H1 (cell line): ENCODE measurements around the gene SPATA22. TPM values are rescaled to one million over a fixed set of nuclear protein-coding genes. Genes with fewer than 3 reads are reported as not detected.

ENCODE experiments used
- CTCF ChIA-PET: fragments of 300-600 bp; sonication (Branson Sonifier 250); formaldehyde crosslinking; loops from one replicate; lab custom pipeline; 2021; ENCODE audit not compliant: partially characterized antibody; lab: Charles Lee
- POLR2A ChIA-PET: fragments of 300-600 bp; sonication (Branson Sonifier 250); formaldehyde crosslinking; loops from one replicate; lab custom pipeline; 2021; ENCODE audit warnings: inconsistent platforms; ENCODE audit not compliant: partially characterized antibody; lab: Charles Lee
- DNase-seq, 2 experiments: peaks; one replicate each; pipeline versions ENCODE4 v3.0.0 to v3.0.0-alpha.2; 2010 to 2022; ENCODE audit warnings: low spot score in 2 of 2, low read depth in 1 of 2, mixed read lengths in 1 of 2
- FAIRE-seq: peaks from 2 replicates; lab custom pipeline; 2011; peaks lifted over from hg19 to GRCh38; lab: Jason Lieb, UNC
- H2AFZ ChIP-seq: 2 replicates; pipeline ENCODE4 v1.8.1; 2012; ENCODE audit warnings: low read length, inconsistent platforms
- H2AK5ac ChIP-seq: 2 replicates; pipeline ENCODE4 v1.6.1; 2013; ENCODE audit warnings: low read depth, low read length
- H2BK120ac ChIP-seq: replicated peaks from 2 replicates; pipeline ENCODE3; 2013; ENCODE audit warnings: low read depth, low read length, inconsistent platforms
- H2BK12ac ChIP-seq: 2 replicates; pipeline ENCODE4 v1.6.1; 2013; ENCODE audit warnings: low read depth, low read length
- H2BK15ac ChIP-seq: 2 replicates; pipeline ENCODE4 v1.6.1; 2013; ENCODE audit warnings: low read length
- H2BK20ac ChIP-seq: 2 replicates; pipeline ENCODE4 v1.6.1; 2013; ENCODE audit warnings: low read length
- H2BK5ac ChIP-seq: 2 replicates; pipeline ENCODE4 v1.6.1; 2013; ENCODE audit warnings: low read depth, low read length
- H3K14ac ChIP-seq: 2 replicates; pipeline ENCODE4 v1.6.1; 2013; ENCODE audit warnings: inconsistent platforms; ENCODE audit not compliant: insufficient read length
- H3K18ac ChIP-seq: 2 replicates; pipeline ENCODE4 v1.6.1; 2013; ENCODE audit warnings: low read length; ENCODE audit errors: extremely low read depth
- H3K23ac ChIP-seq: 2 replicates; pipeline ENCODE4 v1.6.1; 2013; ENCODE audit warnings: inconsistent platforms; ENCODE audit not compliant: insufficient read length
- H3K23me2 ChIP-seq: 2 replicates; pipeline ENCODE4 v1.6.1; 2013; ENCODE audit warnings: low read depth, low read length
- H3K27ac ChIP-seq: 2 replicates; pipeline ENCODE4 v1.6.1; 2011; ENCODE audit warnings: low read depth, low read length, inconsistent platforms
- H3K27me3 ChIP-seq, 4 experiments: replicated peaks in 1 of 4; 1 replicate in 1 of 4; 2 replicates in 3 of 4; pipeline versions ENCODE4 v1.6.1 to v1.8.1; 2011 to 2013; ENCODE audit warnings: low read length in 3 of 4, mild to moderate bottlenecking in 3 of 4, inconsistent platforms in 2 of 4, mixed read lengths in 2 of 4, moderate library complexity in 1 of 4; ENCODE audit not compliant: control insufficient read depth in 3 of 4, insufficient read depth in 3 of 4; ENCODE audit errors: extremely low read depth in 1 of 4
- H3K36me3 ChIP-seq, 4 experiments: 2 replicates each; pipeline versions ENCODE4 v1.6.1 to v1.8.1; 2011 to 2013; ENCODE audit warnings: mild to moderate bottlenecking in 4 of 4, low read length in 3 of 4, moderate library complexity in 2 of 4, control low read depth in 1 of 4, inconsistent platforms in 1 of 4; ENCODE audit not compliant: insufficient read depth in 4 of 4, control insufficient read depth in 2 of 4
- H3K4ac ChIP-seq: replicated peaks from 2 replicates; pipeline ENCODE3; 2013; ENCODE audit warnings: low read length, low read depth, mixed read lengths, inconsistent platforms; ENCODE audit not compliant: insufficient read length
- H3K4me1 ChIP-seq, 4 experiments: replicated peaks in 1 of 4; 1 replicate in 1 of 4; 2 replicates in 3 of 4; pipeline versions ENCODE4 v1.6.1 to v1.8.1; 2011 to 2013; ENCODE audit warnings: low read length in 3 of 4, inconsistent platforms in 2 of 4, mixed read lengths in 1 of 4; ENCODE audit not compliant: insufficient read depth in 4 of 4, control insufficient read depth in 3 of 4
- H3K4me2 ChIP-seq, 2 experiments: 2 replicates each; pipeline versions ENCODE4 v1.6.1 to v1.8.1; 2011 to 2013; ENCODE audit warnings: low read depth in 2 of 2, low read length in 2 of 2, control low read depth in 1 of 2, inconsistent platforms in 1 of 2, mild to moderate bottlenecking in 1 of 2; ENCODE audit not compliant: insufficient read depth in 1 of 2
- H3K4me3 ChIP-seq, 4 experiments: fragments of 200-600, 300-600 bp in 1 of 4; sonication (generic), shearing (Covaris generic), sonication (Bioruptor Twin) in 1 of 4; 2 replicates each; pipeline versions ENCODE4 v1.5.1 to v1.8.1; 2011 to 2016; ENCODE audit warnings: low read length in 4 of 4, low read depth in 3 of 4, control low read depth in 2 of 4, inconsistent platforms in 2 of 4, mild to moderate bottlenecking in 2 of 4, mixed read lengths in 1 of 4, moderate library complexity in 1 of 4; ENCODE audit not compliant: insufficient read depth in 2 of 4; ENCODE audit errors: extremely low read depth in 1 of 4
- H3K56ac ChIP-seq: replicated peaks from 2 replicates; pipeline ENCODE3; 2013; ENCODE audit warnings: low read depth, mild to moderate bottlenecking, mixed read lengths, low read length, inconsistent platforms; ENCODE audit not compliant: insufficient read length
- H3K79me1 ChIP-seq: 2 replicates; pipeline ENCODE4 v1.6.1; 2013; ENCODE audit warnings: low read depth, low read length, control low read depth
- H3K79me2 ChIP-seq, 2 experiments: 2 replicates each; pipeline versions ENCODE4 v1.6.1 to v1.8.1; 2012 to 2013; ENCODE audit warnings: low read length in 2 of 2, mild to moderate bottlenecking in 2 of 2, inconsistent platforms in 1 of 2; ENCODE audit not compliant: insufficient read depth in 2 of 2, control insufficient read depth in 1 of 2
- H3K9ac ChIP-seq, 4 experiments: replicated peaks in 1 of 4; 1 replicate in 1 of 4; 2 replicates in 3 of 4; pipeline versions ENCODE4 v1.6.1 to v1.8.1; 2011 to 2013; ENCODE audit warnings: low read depth in 3 of 4, low read length in 3 of 4, control low read depth in 2 of 4, mild to moderate bottlenecking in 2 of 4, moderate library complexity in 2 of 4, inconsistent platforms in 1 of 4; ENCODE audit errors: extremely low read depth in 1 of 4
- H3K9me3 ChIP-seq, 2 experiments: 2 replicates each; pipeline versions ENCODE4 v1.6.1 to v1.8.1; 2012 to 2013; ENCODE audit warnings: mild to moderate bottlenecking in 2 of 2, moderate library complexity in 2 of 2, control low read depth in 1 of 2, inconsistent platforms in 1 of 2, low read depth in 1 of 2, low read length in 1 of 2, mixed read lengths in 1 of 2; ENCODE audit not compliant: insufficient read depth in 2 of 2
- H4K20me1 ChIP-seq, 2 experiments: replicated peaks in 1 of 2; 2 replicates each; pipeline versions ENCODE3 to v1.8.1; 2011 to 2013; ENCODE audit warnings: inconsistent platforms in 2 of 2, low read length in 2 of 2, mild to moderate bottlenecking in 1 of 2; ENCODE audit not compliant: insufficient read depth in 2 of 2, control insufficient read depth in 1 of 2
- H4K5ac ChIP-seq: 2 replicates; pipeline ENCODE4 v1.6.1; 2013; ENCODE audit warnings: low read length, low read depth, mixed read lengths, inconsistent platforms; ENCODE audit not compliant: insufficient read length
- H4K8ac ChIP-seq: 2 replicates; pipeline ENCODE4 v1.8.0; 2013; ENCODE audit warnings: mild to moderate bottlenecking, moderate library complexity, low read length, inconsistent platforms; ENCODE audit not compliant: insufficient read depth; ENCODE audit errors: extremely low read depth
- H4K91ac ChIP-seq: replicated peaks from 2 replicates; pipeline ENCODE3; 2013; ENCODE audit warnings: low read length, mixed read lengths, inconsistent platforms; ENCODE audit not compliant: insufficient read length
- CBX5 ChIP-seq: fragments of 300-800, 300-1000 bp; sonication (generic); IDR thresholded peaks from 2 replicates; pipeline ENCODE4 v1.7.1; 2016; ENCODE audit warnings: antibody characterized with exemption, low read length, low read depth
- CHD2 ChIP-seq: IDR thresholded peaks from 2 replicates; pipeline ENCODE4 v1.6.1; 2012; ENCODE audit warnings: low read length, improper control_type of control experiment
- EGR1 ChIP-seq: IDR thresholded peaks from 2 replicates; pipeline ENCODE4 v1.6.1; 2011; ENCODE audit warnings: low read depth, low read length, borderline replicate concordance
- POLR2A ChIP-seq, 2 experiments: IDR thresholded peaks; 1 replicate in 1 of 2; 2 replicates in 1 of 2; pipeline ENCODE4 v1.6.1; 2011; ENCODE audit warnings: low read depth in 2 of 2, low read length in 2 of 2, mild to moderate bottlenecking in 2 of 2; ENCODE audit errors: control extremely low read depth in 1 of 2
- POLR2AphosphoS5 ChIP-seq: IDR thresholded peaks from 2 replicates; pipeline ENCODE4 v1.6.1; 2011; ENCODE audit warnings: low read depth, low read length
- TAF7 ChIP-seq: optimal IDR thresholded peaks from 2 replicates; pipeline ENCODE3; 2011; ENCODE audit warnings: low read depth, mild to moderate bottlenecking, inconsistent platforms, low read length, moderate library complexity, borderline replicate concordance
- ZNF274 ChIP-seq: IDR thresholded peaks from 2 replicates; pipeline ENCODE4 v1.7.0; 2012; ENCODE audit warnings: low read length, borderline replicate concordance; ENCODE audit errors: extremely low read depth
- WGBS, 2 experiments: shearing (Covaris generic) in 1 of 2; methylation state at CpG; one replicate each; pipeline versions ENCODE4 v1.1.6 to v1.1.7; 2013 to 2015; ENCODE audit warnings: low lambda C conversion rate in 2 of 2, mixed read lengths in 2 of 2, inconsistent platforms in 1 of 2, low coverage in 1 of 2, missing lambda C conversion rate in 1 of 2; ENCODE audit not compliant: insufficient replicate concordance in 2 of 2, insufficient coverage in 1 of 2, insufficient read length in 1 of 2; ENCODE audit errors: extremely low coverage in 1 of 2, missing lambda C conversion rate in 1 of 2; 5-methylcytosine and 5-hydroxymethylcytosine counted together
- polyA plus RNA-seq, 7 experiments: library from polyadenylated mRNA; depleted of rRNA in 3 of 7; stranded (reverse) in 5 of 7; unstranded in 2 of 7; fragments of >200 nt in 5 of 7; fragments of 200-250 nt in 2 of 7; gene quantifications; 1 replicate in 5 of 7; 2 replicates in 1 of 7; 4 replicates in 1 of 7; pipeline versions ENCODE4 v1.2.1 to v1.2.3, GENCODE V29; 2011 to 2013; ENCODE audit warnings: missing spikeins in 2 of 7, mixed read lengths in 2 of 7
- total RNA-seq: library from RNA; stranded (reverse); fragmentation: NEBNext Ultra II Directional; extraction: Animal tissue kit (Norgen Biotek cat#: 25700); gene quantifications from 2 replicates; pipeline ENCODE4 v1.2.1, GENCODE V29; 2021
- TF ChIP-seq, protein P1 (sequence below): IDR thresholded peaks from 2 replicates; pipeline ENCODE4 v1.6.1; 2012; ENCODE audit warnings: inconsistent platforms

Gene SPATA22
- total and polyA plus RNA-seq, 2 of the 8 experiments (the other 6 are each of a cell fraction or from before 2014, with no cell fraction given), result 0.06 TPM; not detected in 1

DNA sequence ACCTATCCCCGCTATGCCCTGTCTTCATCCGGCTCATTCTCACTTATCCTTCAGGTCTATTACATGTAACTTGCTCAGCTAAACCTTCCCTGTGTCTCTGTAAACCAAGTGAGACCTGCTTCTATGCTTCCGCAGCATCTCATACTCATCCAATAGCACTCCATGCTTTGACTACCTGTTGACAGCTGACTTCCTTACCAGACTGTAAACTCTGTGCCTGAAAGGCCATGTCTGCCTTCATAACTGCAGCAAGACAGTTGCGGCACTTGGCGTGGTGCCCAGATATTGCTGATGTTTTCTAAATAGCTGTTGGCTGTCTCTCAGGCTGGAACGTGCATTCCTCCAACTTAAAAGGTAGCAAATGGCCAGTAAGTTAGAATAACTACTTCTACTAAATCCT, 71.6 kb downstream of the SPATA22 start:
- H3K4me2 ChIP-seq, result no peak overlapping the region
- no peak overlapping the region for H3K4me3 ChIP-seq
- H2BK15ac ChIP-seq, result no peak overlapping the region
- no peak overlapping the region for H2BK20ac ChIP-seq
- H2AK5ac ChIP-seq, result no peak overlapping the region
- no peak overlapping the region for H3K27ac ChIP-seq
- H4K8ac ChIP-seq, result no peak overlapping the region
- H2BK5ac ChIP-seq, result no peak overlapping the region
- 82% methylated on average over 6 of the region's 6 CpGs; no CpG with 5 or more reads in 1 of the 2 experiments for WGBS, 2 experiments
- no peak overlapping the region for H4K5ac ChIP-seq
- no peaks in the 10 kb centered on the region for H3K79me1 ChIP-seq
- H3K9ac ChIP-seq, result no peak overlapping the region
- H3K23ac ChIP-seq, result no peak overlapping the region
- no peak overlapping the region for H2BK12ac ChIP-seq
- H3K27me3 ChIP-seq, result no peaks in the 10 kb centered on the region
- H3K23me2 ChIP-seq, result no peaks in the 10 kb centered on the region
- H3K4ac ChIP-seq, result no peak overlapping the region
- H2AFZ ChIP-seq, result no peak overlapping the region
- H4K91ac ChIP-seq, result no peak overlapping the region
- H3K18ac ChIP-seq, result no peak overlapping the region
- H3K36me3 ChIP-seq, result no peaks in the 10 kb centered on the region
- H3K79me2 ChIP-seq, result no peaks in the 10 kb centered on the region
- H3K14ac ChIP-seq, result no peak overlapping the region
- CTCF ChIA-PET, result no interaction called here
- POLR2A ChIA-PET, result no interaction called here
- peaks cover 13 to 37% of the 10 kb centered on the region in 2 experiments for H3K9me3 ChIP-seq
- no peak overlapping the region for H2BK120ac ChIP-seq
- FAIRE-seq, result no peak
- no peaks in the 10 kb centered on the region for H3K4me1 ChIP-seq
- no peak for DNase-seq
- H4K20me1 ChIP-seq, result no peaks in the 10 kb centered on the region
- H3K56ac ChIP-seq, result no peak overlapping the region
- TF ChIP-seq CBX5 (no peak), ZNF274 (no peak), TAF7 (no peak), CHD2 (no peak), EGR1 (no peak), POLR2A (IDR thresholded peaks at IDR 0.05; ENCODE audit: control extremely low read depth in 1 of 2, low read depth in 2 of 2, low read length in 2 of 2) (no peak), POLR2AphosphoS5 (no peak)
- TF ChIP-seq, protein P1, sequence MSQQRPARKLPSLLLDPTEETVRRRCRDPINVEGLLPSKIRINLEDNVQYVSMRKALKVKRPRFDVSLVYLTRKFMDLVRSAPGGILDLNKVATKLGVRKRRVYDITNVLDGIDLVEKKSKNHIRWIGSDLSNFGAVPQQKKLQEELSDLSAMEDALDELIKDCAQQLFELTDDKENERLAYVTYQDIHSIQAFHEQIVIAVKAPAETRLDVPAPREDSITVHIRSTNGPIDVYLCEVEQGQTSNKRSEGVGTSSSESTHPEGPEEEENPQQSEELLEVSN, result no peak
